Adrenal gland (tissue), 12 donors: ENCODE results near the gene ALDH3B2. TPM values are rescaled to one million over a fixed set of nuclear protein-coding genes. Genes with fewer than 3 reads are reported as not detected.
"Not testable (repeated sequence)": the region's sequence is repeated elsewhere in the genome, so short reads cannot be mapped to it uniquely, and the experiment has no call there.

Source experiments
- DNase-seq, 7 donors: peaks; one replicate each; pipeline ENCODE4 v3.0.0-alpha.2; 2019 to 2020
- H3K27ac ChIP-seq, 5 donors: fragments of 200-600 bp; sonication (generic) in 4 of 5; 1 replicate in 3 of 5; 2 replicates in 2 of 5; pipeline versions ENCODE4 v1.5.1 to v1.8.0; 2016 to 2020; ENCODE audit warnings: mild to moderate bottlenecking in 1 of 5
- H3K27me3 ChIP-seq: fragments of 200-600 bp; 2 replicates; pipeline ENCODE4 v1.8.0; 2021
- H3K36me3 ChIP-seq, 2 donors: fragments of 200-600 bp; replicated peaks in 1 of 2; 1 replicate in 1 of 2; 2 replicates in 1 of 2; pipeline versions ENCODE4 v1.5.1 to v1.8.0; 2018 to 2022
- H3K4me1 ChIP-seq, 2 donors: fragments of 200-600 bp; replicated peaks in 1 of 2; 1 replicate in 1 of 2; 2 replicates in 1 of 2; pipeline versions ENCODE4 v1.5.1 to v1.8.0; 2018 to 2021
- H3K4me3 ChIP-seq, 4 donors: fragments of 200-600 bp; sonication (generic) in 3 of 4; one replicate each; pipeline ENCODE4 v1.5.1; 2016 to 2018
- H3K9me3 ChIP-seq, 3 donors: fragments of 200-600 bp; sonication (generic) in 1 of 3; replicated peaks in 1 of 3; 1 replicate in 2 of 3; 2 replicates in 1 of 3; pipeline versions ENCODE4 v1.5.1 to v1.8.0; 2016 to 2021
- POLR2A ChIP-seq, 2 donors: fragments of 450-650 bp; IDR thresholded peaks; one replicate each; pipeline ENCODE4 v1.6.1; 2017; ENCODE audit warnings: antibody characterized with exemption in 2 of 2, mild to moderate bottlenecking in 2 of 2, moderate library complexity in 1 of 2
- WGBS, 4 donors: extraction: QIAGEN DNeasy Blood & Tissue Kit in 2 of 4; methylation state at CpG; one replicate each; pipeline versions ENCODE4 v1.1.5 to v1.1.7; 2013 to 2017; 5-methylcytosine and 5-hydroxymethylcytosine counted together
- intact Hi-C, 2 donors: fragments of 100-400 bp; cut with DNase I; formaldehyde crosslinking; loops; one replicate each; pipeline versions ENCODE4 v1.14.1 to v1.15.0; 2022 to 2023
- polyA plus RNA-seq, 3 donors: library from polyadenylated mRNA; stranded (reverse); fragments of 200-250 nt in 2 of 3; fragments of 350-450 nt in 1 of 3; fragmentation: Illumina TruSeq in 1 of 3; extraction: RNeasy Lipid Tissue Mini Kit (QIAGEN cat#74804) in 1 of 3; gene quantifications; one replicate each; pipeline ENCODE4 v1.2.3, GENCODE V29; 2013 to 2014
- total RNA-seq, 9 donors: library from RNA; depleted of rRNA in 4 of 9; stranded (reverse); fragments of >200 nt in 4 of 9; fragments of 120-200 nt in 1 of 9; fragmentation: NEBNext Ultra II Directional in 1 of 9; extraction: Animal tissue kit (Norgen Biotek cat#: 25700) in 1 of 9; gene quantifications; one replicate each; pipeline versions ENCODE4 v1.1.0 to v1.2.4, GENCODE V29; 2013 to 2023
- TF ChIP-seq, protein P1 (sequence below), 6 experiments: fragments of 450-650 bp in 4 of 6; fragments of 200-600 bp in 2 of 6; sonication (generic) in 1 of 6; IDR thresholded peaks; 1 replicate in 5 of 6; 2 replicates in 1 of 6; pipeline versions ENCODE4 v1.5.1 to v1.8.0; 2016 to 2021; ENCODE audit warnings: antibody characterized with exemption in 6 of 6, mild to moderate bottlenecking in 2 of 6, moderate library complexity in 1 of 6
- donor health status: healthy with polysubstance abuse.
- donor health status: Bipolar disorder and iron deficiency.
- donor health status: DM: yes; HTN: yes; CAD: no.
- donor health status: DM: no; HTN: no; CAD: no.
- donor health status: DM: no; HTN: no; CAD: no.
- donor health status: DM: yes; HTN: yes; CAD: no.

Gene ALDH3B2
- total and polyA plus RNA-seq, 12 donors: 0.10 TPM; not detected in 11

DNA sequence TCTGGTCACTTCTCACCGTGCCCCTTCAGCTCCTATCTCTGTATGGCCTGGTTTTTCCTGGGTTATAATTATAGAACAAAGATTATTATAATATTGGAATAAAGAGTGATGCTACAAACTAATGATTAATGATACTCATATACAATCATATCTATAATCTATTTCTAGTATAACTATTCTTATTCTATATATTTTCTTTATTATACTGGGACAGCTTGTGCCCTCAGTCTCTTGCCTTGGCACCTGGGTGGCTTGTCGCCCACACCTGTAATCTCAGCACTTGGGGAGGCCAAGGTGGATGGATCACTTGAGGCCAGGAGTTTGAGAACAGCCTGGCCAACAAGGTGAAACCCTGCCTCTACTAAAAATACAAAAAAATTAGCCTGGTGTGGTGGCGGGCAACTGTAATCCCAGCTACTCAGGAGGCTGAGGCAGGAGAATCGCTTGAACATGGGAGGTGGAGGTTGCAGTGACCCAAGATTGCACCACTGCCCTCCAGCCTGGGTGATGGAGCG is 14.7 kb downstream of the ALDH3B2 start:
- TF ChIP-seq, protein P1, sequence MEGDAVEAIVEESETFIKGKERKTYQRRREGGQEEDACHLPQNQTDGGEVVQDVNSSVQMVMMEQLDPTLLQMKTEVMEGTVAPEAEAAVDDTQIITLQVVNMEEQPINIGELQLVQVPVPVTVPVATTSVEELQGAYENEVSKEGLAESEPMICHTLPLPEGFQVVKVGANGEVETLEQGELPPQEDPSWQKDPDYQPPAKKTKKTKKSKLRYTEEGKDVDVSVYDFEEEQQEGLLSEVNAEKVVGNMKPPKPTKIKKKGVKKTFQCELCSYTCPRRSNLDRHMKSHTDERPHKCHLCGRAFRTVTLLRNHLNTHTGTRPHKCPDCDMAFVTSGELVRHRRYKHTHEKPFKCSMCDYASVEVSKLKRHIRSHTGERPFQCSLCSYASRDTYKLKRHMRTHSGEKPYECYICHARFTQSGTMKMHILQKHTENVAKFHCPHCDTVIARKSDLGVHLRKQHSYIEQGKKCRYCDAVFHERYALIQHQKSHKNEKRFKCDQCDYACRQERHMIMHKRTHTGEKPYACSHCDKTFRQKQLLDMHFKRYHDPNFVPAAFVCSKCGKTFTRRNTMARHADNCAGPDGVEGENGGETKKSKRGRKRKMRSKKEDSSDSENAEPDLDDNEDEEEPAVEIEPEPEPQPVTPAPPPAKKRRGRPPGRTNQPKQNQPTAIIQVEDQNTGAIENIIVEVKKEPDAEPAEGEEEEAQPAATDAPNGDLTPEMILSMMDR (IDR thresholded peaks at IDR 0.05): peak in 1 of 6 experiments; percentile 32

DNA sequence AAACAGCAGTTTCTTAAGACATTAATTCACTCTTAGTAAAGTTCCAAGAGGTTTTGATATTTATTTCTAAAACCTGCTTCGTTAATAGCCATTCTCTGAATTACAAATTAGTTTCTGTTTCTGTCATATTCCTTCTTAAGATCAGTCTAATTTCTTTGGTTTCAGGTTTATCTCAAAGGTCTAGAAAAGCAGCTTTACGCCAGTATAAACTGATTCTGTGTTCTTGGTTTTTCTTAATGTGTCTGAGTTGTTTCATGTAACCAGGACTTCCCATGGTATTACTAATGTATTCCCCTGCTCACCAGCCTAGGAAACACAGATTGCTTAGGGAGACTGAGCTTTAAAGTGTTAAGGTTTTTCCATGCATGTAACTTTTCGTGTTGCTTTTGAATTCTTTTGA is 17.1 kb downstream of the ALDH3B2 start:
- TF ChIP-seq POLR2A (IDR thresholded peaks at IDR 0.05): no peak
- TF ChIP-seq, protein P1 (IDR thresholded peaks at IDR 0.05): no peak
- intact Hi-C loops: no loop called here
- H3K4me1 ChIP-seq: no peaks in the 10 kb centered on the region
- H3K36me3 ChIP-seq: no peaks in the 10 kb centered on the region
- no peak overlapping the region for H3K27ac ChIP-seq
- 33 to 42% (median 37%) methylated on average over 3 of the region's 3 CpGs for WGBS, 4 donors
- DNase-seq: no peak
- H3K27me3 ChIP-seq: no peaks in the 10 kb centered on the region
- no peak overlapping the region for H3K4me3 ChIP-seq
- H3K9me3 ChIP-seq: no peaks in the 10 kb centered on the region

More for the DNA sequence above, 14.7 kb downstream of the ALDH3B2 start:
- intact Hi-C loops: loop anchor here in 1 of 2 donors (2.0 kb wide), 1 partner anchor 87 kb away; no protein-coding TSS in a partner anchor
- not testable (repeated sequence) for H3K4me1 ChIP-seq, DNase-seq, H3K4me3 ChIP-seq, H3K36me3 ChIP-seq, H3K27ac ChIP-seq, H3K27me3 ChIP-seq, H3K9me3 ChIP-seq
- 46 to 56% (median 52%) methylated on average over 5 of the region's 5 CpGs for WGBS, 4 donors

DNA sequence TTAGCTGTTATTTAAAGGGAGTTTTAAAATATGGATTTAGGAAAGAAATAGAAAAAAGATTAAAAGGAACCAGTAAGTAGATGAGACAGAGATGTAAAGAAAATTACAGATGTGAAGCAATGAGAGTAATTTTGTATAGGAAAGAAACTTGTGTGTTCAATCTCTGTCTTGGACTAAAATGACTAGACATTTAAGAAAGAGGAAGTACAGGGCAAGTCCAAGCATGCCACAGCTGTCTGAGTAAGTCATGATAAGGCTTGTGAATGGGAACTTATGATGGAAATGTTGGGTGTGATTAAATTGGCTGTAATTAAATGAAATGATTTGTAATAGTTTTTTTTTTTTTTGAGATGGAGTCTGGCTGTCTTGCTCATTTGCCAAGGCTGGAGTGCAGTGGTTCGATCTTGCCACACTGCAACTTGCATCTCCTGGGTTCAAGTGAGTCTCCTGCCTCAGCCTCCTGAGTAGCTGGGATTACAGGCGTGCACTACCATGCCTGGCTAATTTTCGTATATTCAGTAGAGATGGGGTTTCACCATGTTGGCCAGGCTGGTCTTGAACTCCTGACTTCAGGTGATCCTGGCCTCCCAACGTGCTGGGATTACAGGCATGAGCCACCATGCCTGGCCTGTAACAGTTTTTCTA is 18.0 kb downstream of the ALDH3B2 start:
- 79 to 91% (median 87%) methylated on average over 3 to 4 of the region's 4 CpGs for WGBS, 4 donors
- Histone ChIP-seq H3K27ac (no peak overlapping the region), H3K4me3 (no peak overlapping the region), H3K4me1 (no peaks in the 10 kb centered on the region), H3K27me3 (no peaks in the 10 kb centered on the region), H3K9me3 (no peaks in the 10 kb centered on the region), H3K36me3 (no peaks in the 10 kb centered on the region)
- no peak for DNase-seq
- TF ChIP-seq POLR2A (IDR thresholded peaks at IDR 0.05): no peak
- TF ChIP-seq, protein P1 (IDR thresholded peaks at IDR 0.05): no peak
- intact Hi-C loops: no loop called here

DNA sequence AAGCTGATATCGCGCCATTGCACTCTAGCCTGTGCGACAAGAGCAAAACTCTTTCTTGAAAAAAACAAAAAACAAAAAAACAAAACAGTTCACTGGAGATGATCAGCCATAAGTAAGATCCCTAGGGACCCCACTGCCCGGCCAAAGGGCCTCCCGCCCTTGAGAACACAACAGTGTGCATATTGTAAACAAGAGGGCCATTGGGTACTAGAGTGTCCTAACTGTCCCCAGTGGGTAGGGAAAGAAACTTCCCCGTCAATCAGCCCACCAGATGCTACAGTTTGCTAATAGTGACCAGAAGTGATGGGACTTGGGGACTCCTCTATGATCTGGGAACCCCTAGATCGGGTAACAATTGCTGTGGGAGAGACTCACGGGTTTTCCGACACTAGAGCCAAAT is 20.2 kb downstream of the ALDH3B2 start:
- WGBS, 4 donors: 71 to 79% (median 73%) methylated on average over 9 of the region's 9 CpGs
- intact Hi-C loops: no loop called here
- no peak for TF ChIP-seq POLR2A (IDR thresholded peaks at IDR 0.05)
- TF ChIP-seq, protein P1 (IDR thresholded peaks at IDR 0.05): no peak
- DNase-seq: no peak
- Histone ChIP-seq H3K27me3 (no peaks in the 10 kb centered on the region), H3K36me3 (no peaks in the 10 kb centered on the region), H3K4me3 (no peak overlapping the region), H3K27ac (no peak overlapping the region), H3K9me3 (no peaks in the 10 kb centered on the region), H3K4me1 (no peaks in the 10 kb centered on the region)
